Stimulated activated naive CD4-positive, alpha-beta T cell (primary cell): ENCODE measurements around the gene MITF.

Experiments
- DNase-seq, 6 experiments: peaks; one replicate each; lab custom pipeline; 2025; lab: John Stamatoyannopoulos, UW

MITF gene

DNA sequence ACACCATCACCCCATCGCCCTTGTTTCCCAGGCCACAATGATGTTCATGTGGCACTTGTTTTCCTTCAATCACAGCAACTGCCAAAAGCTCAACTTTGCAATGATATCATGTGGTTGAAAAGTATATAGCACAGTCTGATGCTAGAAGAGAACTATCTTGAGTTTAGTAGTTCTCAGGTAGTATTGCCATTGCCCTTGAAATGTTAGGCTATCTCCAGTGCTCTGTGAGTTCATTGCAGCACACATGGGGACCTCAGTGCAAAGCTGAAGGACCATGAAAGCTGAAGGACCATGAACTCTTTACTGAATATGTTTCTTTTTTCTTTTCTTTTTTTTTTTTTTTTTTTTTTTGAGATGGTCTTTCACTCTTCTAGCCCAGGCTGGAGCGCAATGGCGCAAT, 224.4 kb downstream of the MITF start:
- no peak for DNase-seq

DNA sequence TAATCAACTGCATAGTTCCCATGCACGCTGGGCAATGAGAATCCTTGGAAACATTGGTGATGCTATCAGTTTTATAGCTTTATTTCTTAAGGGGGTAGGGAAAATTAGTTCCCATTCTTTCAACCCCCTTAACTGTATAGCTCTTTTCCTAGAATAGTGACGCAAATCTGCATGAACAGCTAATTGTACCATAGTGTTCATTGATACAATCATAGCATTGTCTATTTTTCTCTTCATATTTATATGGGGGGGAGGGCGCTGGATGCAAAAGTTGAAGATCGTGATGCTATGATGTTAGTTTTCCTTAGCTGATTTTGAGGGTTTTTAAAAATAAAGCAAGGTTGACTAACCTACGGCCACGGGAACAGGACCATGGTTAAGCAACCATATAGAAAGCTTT, 227.9 kb downstream of the MITF start:
- no peak for DNase-seq

DNA sequence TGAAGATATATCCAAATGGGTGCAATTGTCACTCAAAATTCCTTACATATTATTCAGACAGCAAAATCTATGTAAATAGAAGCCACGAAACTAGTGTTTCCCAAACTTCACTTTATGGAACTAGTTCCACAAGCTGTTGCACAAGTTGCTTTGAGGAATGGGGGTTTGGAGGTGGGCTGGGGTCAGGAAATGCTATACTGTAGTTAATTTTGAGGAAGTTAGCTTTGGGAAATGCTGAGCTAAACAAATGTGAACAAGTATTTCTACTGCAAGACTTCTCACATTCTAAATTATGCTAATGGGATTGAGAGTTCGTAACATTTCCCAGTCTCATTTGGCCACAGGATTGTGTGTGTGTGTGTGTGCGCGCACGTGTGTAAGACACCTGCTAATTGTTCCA, 231.6 kb downstream of the MITF start:
- DNase-seq: no peak

DNA sequence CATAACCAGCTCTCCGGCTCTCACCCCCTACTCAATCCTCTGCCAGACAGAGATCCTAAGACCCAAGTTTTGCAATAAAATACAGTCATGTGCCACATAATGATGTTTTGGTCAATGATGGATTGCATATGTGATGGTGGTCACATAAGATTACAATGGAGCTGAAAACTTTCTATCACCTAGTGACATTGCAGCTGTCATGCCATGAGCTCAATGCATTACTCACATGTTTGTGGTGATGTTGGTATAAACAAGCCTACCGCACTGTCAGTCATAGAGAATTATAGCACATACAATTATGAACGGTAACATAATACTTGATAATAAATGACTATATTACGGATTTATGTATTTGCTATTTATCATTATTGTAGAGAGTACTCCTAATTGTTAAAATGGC, 233.4 kb downstream of the MITF start:
- DNase-seq: no peak

DNA sequence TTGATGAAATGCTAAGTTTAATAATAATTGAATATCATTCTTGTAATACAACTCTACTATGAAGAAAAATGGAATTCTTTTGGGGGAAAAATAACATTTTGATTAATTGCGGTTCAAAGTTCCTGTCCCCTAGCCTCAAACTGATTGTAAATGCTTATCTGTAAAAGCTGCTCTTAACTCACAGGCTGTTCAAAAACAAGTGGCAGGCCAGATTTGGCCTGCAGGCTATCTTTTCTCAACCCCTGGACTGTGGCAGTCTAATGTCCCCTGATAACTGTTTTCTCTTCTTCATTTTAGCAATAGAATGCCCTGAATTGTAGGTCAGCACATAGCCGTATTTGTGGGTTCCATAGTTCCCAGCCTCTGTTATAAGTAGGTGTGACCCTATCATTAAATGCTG, 236.8 kb downstream of the MITF start:
- no peak for DNase-seq

DNA sequence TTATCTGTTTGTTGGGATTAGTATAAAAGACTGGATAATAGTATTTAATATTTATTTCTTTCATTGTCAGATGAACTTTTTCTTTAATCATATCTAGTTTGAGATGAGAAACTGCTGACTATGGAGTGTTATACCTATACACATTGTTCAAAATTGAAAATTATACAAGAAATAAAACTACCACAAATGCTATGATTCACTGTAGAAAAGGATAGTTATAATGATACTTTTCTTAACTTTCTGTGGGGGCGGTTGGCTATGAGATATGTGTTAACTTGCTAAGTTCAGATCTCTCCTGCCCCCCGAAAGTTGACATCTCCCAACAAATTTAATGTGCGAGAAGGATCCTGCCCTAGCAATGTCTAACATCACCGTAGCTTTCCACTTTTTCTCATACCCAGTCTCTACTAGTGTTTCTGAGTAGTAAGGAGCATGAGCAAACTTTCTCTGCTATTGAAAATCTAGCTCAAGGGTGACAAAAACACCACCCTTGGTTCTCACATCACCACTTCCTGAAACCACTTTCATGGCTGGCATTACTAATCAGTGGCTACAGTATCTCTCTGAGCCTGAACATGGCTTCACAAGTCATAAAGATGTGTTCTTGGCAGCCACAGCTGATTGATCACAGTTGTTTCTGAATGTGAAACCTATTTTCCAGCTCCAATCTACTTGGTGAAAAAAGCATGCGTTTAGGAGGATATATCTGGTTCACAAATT, 244.4 kb downstream of the MITF start:
- no peak for DNase-seq

DNA sequence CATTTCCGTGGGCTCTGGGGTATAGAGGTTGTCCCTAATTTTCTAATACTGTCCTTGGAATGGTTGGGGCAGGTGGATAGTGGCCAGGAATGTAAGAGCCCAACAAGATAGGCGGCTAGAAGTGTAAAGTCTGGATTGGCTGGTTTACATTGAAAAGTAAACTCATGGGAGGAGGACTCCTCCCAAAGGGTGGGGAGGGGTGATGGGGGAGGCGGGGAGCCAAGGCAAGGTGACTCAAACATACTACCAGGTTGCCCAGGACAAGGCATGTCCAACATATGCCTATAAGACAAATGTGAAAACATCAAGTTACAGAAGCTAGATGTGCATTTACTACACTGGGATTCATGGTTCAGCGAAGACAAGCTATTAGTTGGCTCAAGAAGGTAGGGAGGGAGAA, 246.0 kb downstream of the MITF start:
- no peak for DNase-seq

DNA sequence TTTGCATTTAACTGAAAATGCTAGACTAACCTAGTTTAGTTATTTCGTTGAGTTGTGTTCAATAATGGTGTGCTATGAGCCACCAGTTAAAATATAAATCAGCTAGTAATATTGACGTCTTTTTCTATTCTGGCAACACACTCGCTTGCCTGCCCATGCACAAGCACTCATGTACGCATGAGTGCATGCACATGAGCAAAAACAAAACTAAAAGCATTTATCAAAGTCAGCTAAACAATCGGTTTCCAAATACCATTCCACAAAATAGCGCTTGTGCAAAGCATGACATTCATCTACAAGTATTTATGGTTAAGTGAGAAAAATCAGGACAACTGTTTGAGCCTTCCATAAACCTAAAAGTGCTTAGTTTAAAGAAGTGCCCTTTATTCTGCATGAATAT, 247.2 kb downstream of the MITF start:
- no peak for DNase-seq

DNA sequence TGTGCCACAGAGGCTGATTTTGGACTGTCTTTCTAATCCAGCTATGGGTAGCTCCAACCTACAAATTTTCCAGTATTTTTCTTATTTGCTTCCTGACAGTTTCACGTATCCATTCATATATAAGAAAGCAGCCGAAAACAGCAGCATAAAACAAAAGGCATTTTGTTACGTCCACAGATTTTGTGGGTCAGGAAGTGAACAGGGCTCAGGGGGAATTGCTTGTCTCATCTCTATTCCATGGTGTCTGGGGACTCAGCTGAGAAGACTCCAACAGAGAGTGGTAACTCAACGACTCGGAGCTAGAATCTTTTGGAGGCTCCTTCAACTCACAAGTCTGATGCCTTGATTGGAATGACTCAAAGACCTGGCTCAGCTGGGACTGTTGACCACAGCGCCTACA, 248.6 kb downstream of the MITF start:
- DNase-seq: no peak

DNA sequence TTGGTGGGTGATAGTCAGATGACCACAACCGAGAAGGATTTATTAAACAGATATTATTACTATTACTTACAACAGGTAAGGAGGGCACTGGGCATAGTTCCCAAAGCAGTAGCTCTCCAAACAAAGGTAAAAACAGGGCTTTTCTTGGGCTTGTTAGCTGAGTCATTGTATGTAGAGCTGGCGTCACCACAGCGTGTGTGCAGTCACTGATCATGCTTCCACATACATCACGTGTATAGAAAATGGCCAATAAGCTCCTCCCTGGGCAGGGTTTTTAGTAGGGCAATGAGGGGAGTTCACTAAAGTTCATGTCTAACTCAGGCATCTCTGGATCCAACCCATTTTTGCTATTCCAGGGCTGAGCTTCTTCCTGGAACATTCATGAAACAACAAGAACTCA, 254.5 kb downstream of the MITF start:
- no peak for DNase-seq

DNA sequence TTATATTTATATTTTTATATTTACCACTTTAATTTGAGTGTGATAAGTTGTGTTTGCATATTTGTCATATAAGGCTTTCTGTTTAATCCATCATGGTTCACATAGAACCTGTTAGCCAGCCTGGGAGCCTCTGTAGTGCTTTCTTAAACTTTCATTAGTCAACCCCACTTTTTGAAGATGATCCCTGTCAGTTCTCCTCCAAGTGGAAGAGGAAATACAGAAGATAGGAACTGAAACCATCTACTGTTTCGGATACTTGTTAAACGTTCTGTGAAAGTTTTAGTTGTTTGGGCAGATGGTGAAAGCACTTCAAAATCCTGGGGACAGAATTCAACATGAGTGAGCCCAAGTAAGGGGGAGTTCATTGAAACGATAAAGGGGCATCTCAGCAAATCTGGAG, 255.7 kb downstream of the MITF start:
- no peak for DNase-seq

DNA sequence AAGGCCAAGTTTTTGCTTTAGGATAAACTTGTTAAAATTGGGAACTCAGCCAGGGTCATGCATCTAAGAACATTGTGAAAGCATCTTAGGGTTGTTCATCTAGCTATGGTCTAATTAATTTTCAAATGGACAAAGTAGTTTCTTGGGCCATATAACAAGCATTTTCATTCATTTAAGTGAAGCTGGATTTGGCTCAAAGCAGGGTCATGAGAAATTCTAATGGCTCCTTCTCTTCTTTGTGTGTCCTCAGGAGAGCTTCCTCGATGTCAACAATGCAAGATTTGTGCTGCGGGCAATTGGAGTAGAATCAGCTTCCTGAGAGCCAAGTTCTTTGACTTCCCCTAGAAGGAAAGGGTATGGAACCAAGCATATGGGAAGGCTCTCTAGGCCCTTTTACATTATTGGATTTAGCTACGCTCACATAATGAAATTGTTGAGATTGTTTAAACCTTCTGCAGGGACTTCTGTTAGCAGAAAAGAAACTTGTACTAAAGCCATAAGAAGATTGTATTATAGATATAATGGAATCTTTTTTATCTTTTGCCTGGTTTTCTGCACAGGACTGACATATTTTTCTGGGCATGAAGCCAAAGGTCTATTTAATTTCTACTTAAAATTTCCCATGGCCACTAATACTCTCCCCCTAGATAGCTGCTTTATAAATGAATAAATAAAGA, 258.5 kb downstream of the MITF start:
- DNase-seq: no peak

DNA sequence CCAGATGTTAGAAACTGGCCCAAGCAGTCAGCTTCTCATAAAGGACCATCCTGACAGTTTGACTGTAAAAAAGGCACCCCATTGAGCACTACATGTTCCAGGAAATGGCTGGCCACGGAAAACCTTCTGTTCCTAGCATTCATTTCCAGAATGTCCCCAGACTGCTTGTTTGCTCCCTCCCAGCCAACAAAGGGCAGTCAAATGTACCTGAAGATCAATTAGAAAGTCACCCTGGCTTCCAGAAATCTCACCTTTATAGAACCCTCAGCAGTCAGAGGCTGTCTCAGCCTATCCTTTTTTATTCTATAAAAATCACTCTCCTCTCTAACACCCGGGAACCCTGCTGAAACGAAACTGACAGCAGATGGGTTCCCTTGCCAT, 259.5 kb downstream of the MITF start:
- DNase-seq: no peak

DNA sequence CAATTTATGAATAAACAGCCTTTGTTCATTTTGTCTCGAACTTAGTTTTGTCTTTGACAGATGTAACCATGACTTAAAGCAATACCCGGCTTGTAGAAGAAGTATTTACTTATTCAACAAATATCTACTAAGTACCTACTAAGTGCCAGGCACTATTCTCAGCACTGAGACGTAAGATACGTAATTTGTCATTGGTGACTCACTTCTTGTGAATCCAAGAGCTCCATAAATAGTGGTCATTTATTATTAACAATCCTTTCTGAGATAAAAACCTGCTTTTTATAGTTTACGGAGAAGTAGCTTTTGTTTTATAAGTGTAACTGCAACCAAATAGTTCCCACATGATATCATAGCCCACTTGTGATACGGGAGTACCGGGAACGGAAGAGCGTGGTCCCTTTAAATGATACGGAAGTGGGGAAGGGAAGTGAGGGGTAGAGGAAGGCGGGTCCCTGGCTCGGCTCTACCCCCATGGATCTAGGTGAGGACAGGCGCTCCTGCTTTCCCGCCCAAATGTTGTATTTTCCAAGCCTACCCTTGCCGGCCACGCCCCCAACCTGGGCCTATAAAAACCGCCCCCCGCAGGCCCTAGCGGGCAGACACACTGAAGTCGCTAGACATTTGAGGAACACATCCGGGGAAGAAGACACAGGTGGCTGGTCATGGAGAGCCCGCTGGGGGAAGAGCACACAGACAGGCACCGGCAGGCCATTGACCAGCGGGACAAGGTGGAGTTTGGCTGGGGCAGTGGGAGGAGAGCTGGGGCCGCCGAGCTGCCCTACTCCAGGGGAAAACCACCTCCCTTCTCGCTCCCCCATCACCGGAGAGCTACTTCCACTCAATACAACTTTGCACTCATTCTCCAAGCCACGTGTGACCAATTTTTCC, 260.1 kb downstream of the MITF start, which contains the start of gene SAMMSON:
TSS of gene SAMMSON (plus strand) at position 594 of the 888 bp plus-strand sequence.
- no peak for DNase-seq

DNA sequence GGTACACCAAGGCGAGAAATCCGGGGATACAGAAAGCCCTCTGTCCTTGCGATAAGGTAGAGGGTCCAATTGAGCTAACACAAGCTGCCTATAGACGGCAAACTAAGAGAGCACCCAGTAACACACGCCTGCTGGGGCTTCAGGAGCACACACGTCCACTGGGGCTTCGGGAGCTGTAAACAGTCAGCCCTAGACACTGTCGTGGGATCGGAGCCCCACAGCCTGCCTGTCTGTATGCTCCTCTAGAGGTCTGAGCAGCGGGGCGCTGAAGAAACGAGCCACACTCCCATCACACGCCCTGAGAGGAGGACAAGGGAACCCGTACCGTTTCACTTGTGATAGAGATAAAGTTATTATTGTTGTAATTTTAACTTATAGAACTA, 260.8 kb downstream of the MITF start:
- no peak for DNase-seq

DNA sequence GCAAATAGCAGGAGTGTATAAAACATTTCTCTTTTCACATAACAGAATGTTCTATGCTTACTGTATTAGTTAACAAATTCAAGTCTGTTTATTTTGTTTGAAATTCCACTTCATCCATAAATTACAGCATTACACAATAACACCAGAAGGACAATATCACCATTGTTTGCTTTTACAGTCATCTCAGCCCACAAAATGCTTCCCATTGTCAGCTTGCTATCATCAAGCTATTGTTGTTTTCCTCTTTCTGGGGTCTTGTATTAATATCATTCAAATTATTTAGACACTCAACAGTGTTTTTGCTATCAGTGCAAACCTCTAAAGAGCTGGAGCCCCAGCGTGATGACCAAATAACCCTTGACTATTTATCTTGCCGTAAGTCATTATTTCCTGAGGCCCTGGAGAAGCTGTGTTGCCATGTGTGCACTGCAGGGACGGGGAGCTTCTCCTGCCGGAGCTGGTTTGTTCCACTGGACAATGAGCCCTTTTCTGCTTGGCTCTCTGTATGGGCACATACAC, 261.4 kb downstream of the MITF start:
- no peak for DNase-seq

DNA sequence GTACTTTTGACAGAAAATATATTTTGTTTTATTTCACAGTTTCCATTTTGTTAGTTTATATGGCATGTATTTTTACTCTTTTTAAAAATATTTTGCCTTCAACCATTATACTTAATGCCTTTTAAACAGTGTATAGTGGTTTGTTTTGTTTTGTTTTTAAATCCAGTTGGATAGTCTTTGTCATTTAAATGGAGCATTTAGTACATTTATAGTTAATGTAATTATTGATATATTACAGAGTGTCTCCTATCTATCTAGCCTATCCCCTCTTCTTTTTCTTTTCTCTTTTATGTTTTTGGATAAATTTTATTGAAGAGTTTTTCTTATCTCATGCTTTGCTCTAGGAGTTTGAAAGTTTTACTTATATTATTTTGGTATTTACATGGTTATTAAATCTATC, 263.9 kb downstream of the MITF start:
- DNase-seq: no peak

DNA sequence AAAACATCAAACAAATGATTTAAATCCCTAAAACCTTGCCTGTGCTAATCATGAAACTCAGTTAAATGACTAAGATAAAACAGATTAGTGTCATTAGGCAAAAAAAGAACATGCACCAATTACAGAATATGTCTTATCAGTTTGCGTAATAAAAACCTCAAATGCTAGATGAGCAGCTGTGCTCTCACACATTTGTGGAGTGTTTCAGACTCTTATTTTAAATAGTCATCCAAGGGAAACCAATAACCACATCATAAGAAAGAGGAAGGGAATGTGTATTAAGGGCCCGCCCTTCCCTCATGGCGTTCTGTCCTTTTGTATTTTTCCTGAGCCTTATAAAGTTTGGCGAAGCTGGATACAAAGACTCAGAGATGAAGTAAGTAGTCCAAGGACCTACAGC, 266.8 kb downstream of the MITF start:
- no peak for DNase-seq

DNA sequence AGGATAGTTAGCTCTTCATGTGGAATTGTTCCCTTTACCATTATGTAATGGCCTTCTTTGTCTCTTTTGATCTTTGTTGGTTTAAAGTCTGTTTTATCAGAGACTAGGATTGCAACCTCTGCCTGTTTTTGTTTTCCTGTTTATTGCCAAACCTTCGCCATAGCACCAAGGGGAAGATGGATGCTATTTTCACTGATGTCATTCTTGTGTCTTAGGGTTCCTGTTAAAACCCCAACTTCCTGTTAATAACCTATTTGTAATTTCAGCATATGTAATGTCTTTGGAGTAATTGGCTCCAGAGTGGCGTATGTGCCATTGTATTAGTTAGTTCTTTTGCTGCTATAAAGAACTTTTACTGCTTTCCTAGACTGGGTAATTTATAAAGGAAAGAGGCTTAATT, 271.1 kb downstream of the MITF start:
- DNase-seq: no peak

DNA sequence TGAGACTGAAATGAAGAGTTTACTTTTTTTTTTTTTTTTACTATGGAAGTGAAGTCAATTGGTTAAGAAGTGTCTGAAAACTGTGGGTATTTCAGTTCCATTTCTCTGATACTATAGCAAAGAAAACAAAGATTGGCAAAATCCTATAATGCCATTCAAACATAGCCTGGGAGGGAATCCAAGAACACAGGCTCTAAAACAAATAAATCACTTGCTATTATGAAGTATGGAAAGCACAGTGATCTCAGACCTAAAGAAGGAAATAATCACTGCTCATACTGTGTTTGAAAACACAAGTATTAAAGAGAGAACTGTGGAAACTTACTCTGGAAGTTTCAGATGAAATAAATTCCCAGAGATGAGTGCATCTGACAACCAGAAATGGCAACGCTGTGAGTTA, 272.3 kb downstream of the MITF start:
- no peak for DNase-seq
